Muscle of leg (tissue), 11 donors: ENCODE results near the gene MAP1A. TPM values are rescaled to one million over a fixed set of nuclear protein-coding genes. Genes with fewer than 3 reads are reported as not detected.
"Not testable (repeated sequence)": the region's sequence is repeated elsewhere in the genome, so short reads cannot be mapped to it uniquely, and the experiment has no call there.

ENCODE experiments used
- DNase-seq: peaks from one replicate; pipeline ENCODE4 v3.0.0; 2013
- H3K27ac ChIP-seq: one replicate; pipeline ENCODE4 v1.5.1; 2013; ENCODE audit warnings: mild to moderate bottlenecking, low read length, control low read depth
- H3K27me3 ChIP-seq: one replicate; pipeline ENCODE4 v1.6.1; 2013; ENCODE audit warnings: low read length; ENCODE audit not compliant: control insufficient read depth, insufficient read depth
- H3K36me3 ChIP-seq: one replicate; pipeline ENCODE4 v1.6.1; 2013; ENCODE audit warnings: low read length; ENCODE audit not compliant: control insufficient read depth, insufficient read depth
- H3K4me1 ChIP-seq: one replicate; pipeline ENCODE4 v1.6.1; 2013; ENCODE audit warnings: low read length; ENCODE audit not compliant: control insufficient read depth, insufficient read depth
- H3K4me3 ChIP-seq: one replicate; pipeline ENCODE4 v1.5.1; 2013; ENCODE audit warnings: low read length, control low read depth
- H3K9me3 ChIP-seq: replicated peaks from 2 replicates; pipeline ENCODE4 v1.6.1; 2013; ENCODE audit warnings: low read depth, low read length; ENCODE audit not compliant: control insufficient read depth
- WGBS: methylation state at CpG from one replicate; pipeline ENCODE4 v1.1.5; 2013; ENCODE audit warnings: missing lambda C conversion rate; ENCODE audit not compliant: insufficient coverage; 5-methylcytosine and 5-hydroxymethylcytosine counted together
- polyA plus RNA-seq, 8 donors: library from polyadenylated mRNA; unstranded; fragments of 120-200 nt; gene quantifications; one replicate each; pipeline versions ENCODE4 v1.2.1 to v1.2.3, GENCODE V29; 2013; ENCODE audit warnings: inconsistent platforms in 1 of 8, low replicate concordance in 1 of 8; ENCODE audit not compliant: insufficient read length in 8 of 8, insufficient read depth in 1 of 8
- total RNA-seq: library from RNA; stranded (reverse); fragments of 120-200 nt; gene quantifications from one replicate; pipeline ENCODE4 v1.2.4, GENCODE V29; 2013

MAP1A gene
- total and polyA plus RNA-seq, 9 donors: 22.9 to 56.2 (median 42.8) TPM

DNA sequence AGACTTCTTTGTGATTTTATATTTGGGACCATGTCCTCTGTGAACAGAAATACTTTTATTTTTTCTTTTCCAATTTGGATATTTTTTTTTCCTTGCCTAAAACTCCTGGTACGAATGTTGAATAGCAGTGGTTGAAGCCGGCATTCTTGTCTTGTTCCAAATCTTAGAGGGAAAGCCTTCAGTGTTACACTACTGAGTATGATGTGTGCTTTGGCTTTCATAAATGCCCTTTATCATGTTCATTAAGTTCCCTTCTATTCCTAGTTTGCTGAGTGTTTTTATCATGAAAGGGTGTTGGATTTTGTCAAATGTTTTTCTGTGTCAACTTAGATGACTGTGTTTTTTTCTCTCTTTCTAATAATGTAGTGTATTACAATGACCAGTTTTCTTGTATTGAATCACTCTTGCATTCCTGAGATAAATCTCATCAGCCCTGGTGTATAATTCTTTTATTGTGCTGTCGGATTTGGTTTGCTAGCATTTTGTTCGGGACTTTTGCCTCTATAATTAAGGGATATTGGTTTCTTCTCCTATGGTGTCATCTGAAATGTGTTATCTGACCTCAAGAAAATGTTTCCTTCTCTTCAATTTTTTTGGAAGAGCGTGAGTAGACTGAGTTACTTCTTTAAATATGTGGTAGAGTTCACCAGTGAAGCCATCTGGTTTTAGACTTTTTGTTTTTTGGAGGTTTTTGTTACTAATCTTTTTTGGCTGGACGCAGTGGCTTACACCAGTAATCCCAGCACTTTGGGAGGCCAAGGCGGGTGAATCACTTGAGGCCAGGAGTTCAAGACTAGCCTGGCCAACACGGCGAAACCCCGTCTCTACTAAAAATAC, 33.3 kb downstream of the MAP1A start:
- no peaks in the 10 kb centered on the region for H3K27me3 ChIP-seq
- no peaks in the 10 kb centered on the region for H3K9me3 ChIP-seq
- 70% methylated on average over 2 of the region's 10 CpGs for WGBS
- no peaks in the 10 kb centered on the region for H3K4me1 ChIP-seq
- H3K27ac ChIP-seq: no peak overlapping the region
- DNase-seq: peak; percentile 4
- no peaks in the 10 kb centered on the region for H3K36me3 ChIP-seq
- H3K4me3 ChIP-seq: no peak overlapping the region

DNA sequence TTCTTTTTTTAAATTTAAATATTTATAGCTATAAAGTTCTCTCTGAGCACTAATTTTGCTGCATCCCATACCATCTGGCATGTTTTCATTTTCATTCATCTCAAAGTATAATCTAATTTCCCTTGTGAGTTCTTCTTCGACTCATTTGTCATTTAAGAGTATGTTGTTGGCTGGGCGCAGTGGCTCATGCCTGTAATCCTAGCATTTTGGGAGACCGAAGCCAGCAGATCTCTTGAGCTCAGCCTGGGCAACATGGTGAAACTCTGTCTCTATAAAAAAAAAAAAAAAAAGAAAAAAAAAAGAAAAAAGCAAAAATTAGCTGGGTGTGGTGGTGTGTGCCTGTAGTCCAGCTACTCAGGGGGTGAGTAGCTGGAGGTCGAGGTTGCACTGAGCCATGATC, 34.8 kb downstream of the MAP1A start:
- DNase-seq: peak; percentile 3
- H3K4me1 ChIP-seq: no peaks in the 10 kb centered on the region
- no peak overlapping the region for H3K4me3 ChIP-seq
- no peaks in the 10 kb centered on the region for H3K27me3 ChIP-seq
- no peaks in the 10 kb centered on the region for H3K36me3 ChIP-seq
- no peak overlapping the region for H3K27ac ChIP-seq
- WGBS: 100% methylated on average over 1 of the region's 4 CpGs
- H3K9me3 ChIP-seq: no peaks in the 10 kb centered on the region

DNA sequence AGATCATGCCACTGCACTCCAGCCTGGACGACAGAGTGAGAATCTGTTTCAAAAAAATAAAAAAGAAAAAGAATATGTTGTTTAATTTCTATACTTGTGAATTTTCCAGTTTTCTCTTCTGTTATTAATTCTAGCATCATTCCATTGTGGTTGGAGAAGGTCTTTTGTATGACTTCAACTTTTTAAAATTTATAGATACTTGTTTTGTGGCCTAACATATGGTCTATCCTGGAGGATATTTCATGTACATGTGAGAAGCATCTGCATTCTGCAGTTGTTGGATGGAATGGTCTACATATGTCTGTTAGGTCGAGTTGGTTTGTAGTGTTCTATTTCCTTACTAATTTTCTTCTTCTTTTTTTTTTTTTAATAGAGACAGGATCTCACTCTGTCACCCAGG, 35.6 kb downstream of the MAP1A start:
- WGBS: no CpG with 5 or more reads among the region's 2 CpGs
- Histone ChIP-seq H3K9me3 (no peaks in the 10 kb centered on the region), H3K27ac (no peak overlapping the region), H3K4me3 (no peak overlapping the region), H3K4me1 (no peaks in the 10 kb centered on the region), H3K36me3 (no peaks in the 10 kb centered on the region), H3K27me3 (no peaks in the 10 kb centered on the region)
- no peak for DNase-seq

DNA sequence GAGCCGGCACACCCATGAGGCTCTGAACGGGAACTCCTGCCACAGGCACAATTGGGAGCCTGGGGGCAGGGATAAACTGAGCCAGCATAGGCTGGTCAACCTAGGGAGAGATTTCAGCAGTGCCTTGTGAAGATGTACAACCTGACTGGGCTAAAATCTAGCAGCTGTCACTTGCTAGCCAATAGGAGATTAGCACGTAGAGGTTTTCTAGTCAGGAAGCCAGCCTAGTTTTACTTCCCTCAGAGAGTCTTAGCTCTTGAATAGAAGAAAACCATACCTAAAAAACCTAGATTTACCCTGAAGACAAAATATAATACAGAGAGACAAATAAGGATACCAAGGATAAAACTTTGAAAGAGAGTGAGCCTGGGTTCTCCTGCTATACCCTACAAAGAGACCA, 45.3 kb downstream of the MAP1A start:
- no CpG with 5 or more reads among the region's 3 CpGs for WGBS
- DNase-seq, H3K4me3 ChIP-seq, H3K4me1 ChIP-seq, H3K36me3 ChIP-seq, H3K9me3 ChIP-seq, H3K27me3 ChIP-seq, H3K27ac ChIP-seq: not testable (repeated sequence)

DNA sequence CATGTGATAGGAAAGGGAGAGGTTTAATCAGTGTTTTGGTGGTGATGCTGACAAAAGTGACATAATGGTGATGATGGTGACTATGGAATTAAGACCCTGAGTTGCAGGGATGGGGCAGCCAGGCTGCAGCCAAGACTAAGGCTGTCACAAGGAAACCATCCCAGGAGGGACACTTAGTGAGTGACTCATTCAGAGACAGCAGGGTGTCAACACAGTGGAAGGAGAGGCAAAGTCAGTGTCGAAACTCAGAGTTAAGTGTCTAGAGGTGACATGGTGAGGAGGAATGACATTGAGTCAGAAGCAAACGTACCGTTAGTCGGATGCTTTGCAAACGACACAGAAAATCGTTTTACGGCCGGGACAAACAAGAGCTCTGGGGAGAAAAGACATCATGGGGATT, 46.4 kb downstream of the MAP1A start:
- H3K36me3 ChIP-seq, H3K27me3 ChIP-seq, H3K27ac ChIP-seq, H3K9me3 ChIP-seq, H3K4me3 ChIP-seq, H3K4me1 ChIP-seq, DNase-seq: not testable (repeated sequence)
- no CpG with 5 or more reads among the region's 8 CpGs for WGBS

DNA sequence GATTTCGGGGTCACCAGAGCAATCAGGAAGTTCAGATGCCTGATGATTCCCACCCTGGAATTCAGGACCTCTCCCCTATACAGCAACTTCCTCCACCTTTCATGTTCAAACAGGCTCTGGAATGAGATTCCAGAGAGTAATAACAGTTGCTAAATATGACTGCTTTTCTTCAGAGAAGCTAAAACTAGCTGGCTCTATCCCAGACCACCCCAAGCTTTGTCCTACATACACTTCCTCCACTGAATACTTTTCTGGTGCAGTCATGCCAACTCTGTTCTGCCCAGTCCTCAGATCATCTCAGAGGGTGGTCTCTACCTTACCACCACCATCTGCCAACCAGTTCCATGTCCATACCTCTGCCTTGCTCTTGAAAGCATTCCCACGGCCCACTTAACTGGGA, 49.2 kb downstream of the MAP1A start:
- H3K27me3 ChIP-seq, H3K27ac ChIP-seq, H3K36me3 ChIP-seq, DNase-seq, H3K4me3 ChIP-seq, H3K4me1 ChIP-seq, H3K9me3 ChIP-seq: not testable (repeated sequence)
- WGBS: no CpG with 5 or more reads among the region's 2 CpGs

DNA sequence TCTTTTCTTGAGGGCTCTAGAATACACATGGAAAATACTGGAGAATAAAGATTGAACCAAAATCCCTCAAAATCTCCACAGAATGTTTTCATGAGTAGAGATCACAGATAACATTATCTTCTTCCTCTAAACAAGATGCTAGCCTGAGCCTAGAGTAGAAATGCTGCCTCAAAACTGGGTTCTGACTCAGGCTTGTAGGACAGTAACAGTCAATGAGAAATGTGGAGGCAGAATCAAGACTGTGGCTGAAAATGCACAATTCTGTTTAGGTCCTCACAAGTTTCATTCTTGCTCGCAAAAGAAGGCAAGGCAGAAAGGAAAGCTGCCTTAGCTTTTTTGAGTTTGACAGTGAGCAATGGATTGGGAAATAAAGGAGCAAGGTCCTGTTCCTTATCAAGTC, 57.2 kb downstream of the MAP1A start:
- H3K9me3 ChIP-seq, H3K27me3 ChIP-seq, H3K36me3 ChIP-seq, DNase-seq, H3K4me3 ChIP-seq, H3K27ac ChIP-seq, H3K4me1 ChIP-seq: not testable (repeated sequence)
- WGBS: no CpG with 5 or more reads among the region's 1 CpG

Other genes starting within 250 kb of the MAP1A start
- not detected for gene TGM7, start 215.4 kb upstream of the MAP1A start, total RNA-seq
- not detected for gene TGM7, start 215.4 kb upstream of the MAP1A start, polyA plus RNA-seq
- gene LCMT2, start 187.0 kb upstream of the MAP1A start, total RNA-seq: 7.5 TPM
- 1 to 10 TPM; 5.8 to 9.0 (median 7.1) TPM for gene LCMT2, start 187.0 kb upstream of the MAP1A start, polyA plus RNA-seq
- 18.8 TPM for gene ZSCAN29, start 146.6 kb upstream of the MAP1A start, total RNA-seq
- 10 to 100 TPM; 10.4 to 18.7 (median 14.5) TPM for gene ZSCAN29, start 146.6 kb upstream of the MAP1A start, polyA plus RNA-seq
- 7.0 TPM for gene TUBGCP4, start 146.5 kb upstream of the MAP1A start, total RNA-seq
- 10 to 100 TPM in 7 of 8 donors, 1 to 10 TPM in 1; 9.4 to 14.4 (median 11.2) TPM for gene TUBGCP4, start 146.5 kb upstream of the MAP1A start, polyA plus RNA-seq
- gene TP53BP1, start 24.5 kb upstream of the MAP1A start, total RNA-seq: 48.8 TPM
- 10 to 100 TPM; 33.9 to 49.9 (median 45.9) TPM for gene TP53BP1, start 24.5 kb upstream of the MAP1A start, polyA plus RNA-seq
- 6.1 TPM for gene PPIP5K1, start 72.6 kb downstream of the MAP1A start, total RNA-seq
- gene PPIP5K1, start 72.6 kb downstream of the MAP1A start, polyA plus RNA-seq: 1 to 10 TPM; 5.9 to 9.9 (median 7.0) TPM
- not detected for gene CKMT1B, start 76.4 kb downstream of the MAP1A start, total RNA-seq
- 1 to 10 TPM in 1 of 8 donors, under 1 TPM in 1, not detected in 6; 0.34 to 1.4 TPM for gene CKMT1B, start 76.4 kb downstream of the MAP1A start, polyA plus RNA-seq
- 0.09 TPM for gene STRC, start 101.2 kb downstream of the MAP1A start, total RNA-seq
- 1 to 10 TPM in 1 of 8 donors, under 1 TPM in 7; 0.09 to 1.6 (median 0.38) TPM for gene STRC, start 101.2 kb downstream of the MAP1A start, polyA plus RNA-seq
- 0.93 TPM for gene CATSPER2, start 131.2 kb downstream of the MAP1A start, total RNA-seq
- gene CATSPER2, start 131.2 kb downstream of the MAP1A start, polyA plus RNA-seq: 1 to 10 TPM in 6 of 8 donors, under 1 TPM in 2; 0.79 to 4.1 (median 1.3) TPM
- gene CKMT1A, start 176.3 kb downstream of the MAP1A start, total RNA-seq: not detected
- under 1 TPM in 3 of 8 donors, not detected in 5; 0.35 to 0.41 (median 0.38) TPM for gene CKMT1A, start 176.3 kb downstream of the MAP1A start, polyA plus RNA-seq
- 101 TPM for gene PDIA3, start 228.8 kb downstream of the MAP1A start, total RNA-seq
- gene PDIA3, start 228.8 kb downstream of the MAP1A start, polyA plus RNA-seq: 100 to 1,000 TPM; 217 to 381 (median 241) TPM